Smooth muscle cell (in vitro differentiated cells): Measurements from ENCODE around the gene ACER2. TPM values are rescaled to one million over a fixed set of nuclear protein-coding genes. Genes with fewer than 3 reads are reported as not detected.

ENCODE experiments used
- DNase-seq: peaks from one replicate; lab custom pipeline; 2025; ENCODE audit not compliant: unreplicated experiment; lab: John Stamatoyannopoulos, UW
- H2AFZ ChIP-seq: fragments of 200-600 bp; sonication (generic); 2 replicates; pipeline ENCODE4 v1.6.0; 2016; ENCODE audit warnings: antibody characterized with exemption, low read depth, mild to moderate bottlenecking
- H3F3A ChIP-seq: fragments of 200-600 bp; sonication (generic); 2 replicates; pipeline ENCODE4 v1.6.0; 2017; ENCODE audit warnings: antibody characterized with exemption, low read depth
- H3K27ac ChIP-seq: fragments of 200-600 bp; sonication (generic); 2 replicates; pipeline ENCODE4 v1.5.1; 2016; ENCODE audit warnings: low read depth, mild to moderate bottlenecking
- H3K27me3 ChIP-seq: fragments of 200-600 bp; sonication (generic); 2 replicates; pipeline ENCODE4 v1.6.1; 2016; ENCODE audit warnings: low read depth, mild to moderate bottlenecking
- H3K36me3 ChIP-seq: fragments of 200-600 bp; sonication (generic); 2 replicates; pipeline ENCODE4 v1.5.1; 2016; ENCODE audit warnings: low read depth
- H3K4me1 ChIP-seq: fragments of 200-600 bp; sonication (generic); 2 replicates; pipeline ENCODE4 v1.5.1; 2016; ENCODE audit warnings: low read depth
- H3K4me2 ChIP-seq: fragments of 200-600 bp; sonication (generic); 2 replicates; pipeline ENCODE4 v1.6.0; 2016; ENCODE audit warnings: mild to moderate bottlenecking
- H3K4me3 ChIP-seq: fragments of 200-600 bp; sonication (generic); 2 replicates; pipeline ENCODE4 v1.5.1; 2016; ENCODE audit warnings: mild to moderate bottlenecking
- H3K79me2 ChIP-seq: fragments of 200-600 bp; sonication (generic); 2 replicates; pipeline ENCODE4 v1.6.0; 2016; ENCODE audit warnings: low read depth, mild to moderate bottlenecking
- H3K9ac ChIP-seq: fragments of 200-600 bp; sonication (generic); 2 replicates; pipeline ENCODE4 v1.6.0; 2016; ENCODE audit warnings: low read depth
- H3K9me3 ChIP-seq: fragments of 200-600 bp; sonication (generic); replicated peaks from 2 replicates; pipeline ENCODE4 v1.5.1; 2016; ENCODE audit warnings: low read depth
- H4K20me1 ChIP-seq: fragments of 200-600 bp; sonication (generic); 2 replicates; pipeline ENCODE4 v1.6.0; 2016; ENCODE audit warnings: low read depth
- WGBS: methylation state at CpG from one replicate; pipeline ENCODE4 v1.1.7; 2016; ENCODE audit warnings: low lambda C conversion rate; 5-methylcytosine and 5-hydroxymethylcytosine counted together
- polyA plus RNA-seq: library from polyadenylated mRNA; unstranded; fragments of >200 nt; fragmentation: Nextera tagmentation; extraction: Ambion mirVana; gene quantifications from 2 replicates; pipeline ENCODE4 v1.2.1, GENCODE V29; 2016
- total RNA-seq: library from RNA; depleted of rRNA; stranded (reverse); fragments of >200 nt; gene quantifications from 2 replicates; pipeline ENCODE4 v1.2.3, GENCODE V29; 2014
- TF ChIP-seq, protein P1 (sequence below): fragments of 200-600 bp; sonication (generic); IDR thresholded peaks from 2 replicates; pipeline ENCODE4 v1.5.1; 2017; ENCODE audit warnings: borderline replicate concordance, mild to moderate bottlenecking, antibody characterized with exemption; ENCODE audit not compliant: insufficient read depth, poor library complexity, severe bottlenecking

Gene ACER2
- total and polyA plus RNA-seq, 2 experiments from 2014 or later, result 0.49 to 4.2 TPM

DNA sequence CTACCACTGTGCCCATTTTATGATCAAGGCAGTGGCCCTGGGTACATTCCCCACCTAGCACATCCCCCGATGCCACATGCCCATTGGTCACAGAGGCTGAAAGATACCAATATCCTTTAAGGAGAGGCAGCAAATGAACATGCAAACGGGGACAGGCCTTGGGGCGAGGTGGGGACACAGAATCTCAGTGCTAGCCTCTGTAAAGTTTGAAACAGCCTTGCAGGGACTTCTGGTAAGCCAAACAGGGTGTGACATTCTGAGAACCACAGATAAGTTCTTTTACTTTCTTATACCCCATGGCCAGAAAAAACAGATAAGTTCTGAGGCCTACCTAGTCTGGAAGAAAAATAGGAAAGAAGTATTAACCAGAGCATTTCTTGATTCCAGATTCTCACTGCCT, 60.5 kb downstream of the ACER2 start:
- Histone ChIP-seq H3K9ac (no peak overlapping the region), H3K79me2 (no peaks in the 10 kb centered on the region)
- 96% methylated on average over 3 of the region's 3 CpGs for WGBS

DNA sequence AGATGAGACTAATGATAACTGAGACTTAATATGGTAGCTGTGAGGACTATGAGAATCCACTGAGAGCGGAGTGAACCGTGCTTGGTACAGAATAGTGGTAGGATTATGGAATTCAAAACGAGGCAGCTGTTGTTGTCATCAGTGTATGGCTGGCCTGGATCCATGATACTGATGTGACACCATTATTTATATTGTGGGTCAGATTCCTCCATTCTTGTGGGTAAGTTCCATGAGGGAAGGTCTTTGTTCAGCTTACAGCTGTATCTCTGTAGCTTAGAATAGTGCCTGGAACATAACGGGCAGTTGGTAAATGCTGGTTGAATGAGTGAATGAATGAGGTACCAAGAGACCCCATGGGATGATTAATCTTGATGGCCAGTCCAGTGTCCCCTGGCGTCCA, 61.8 kb downstream of the ACER2 start:
- Histone ChIP-seq H3K79me2 (no peaks in the 10 kb centered on the region), H3K4me3 (no peak overlapping the region), H3K27ac (no peak overlapping the region), H4K20me1 (no peaks in the 10 kb centered on the region), H3K27me3 (peaks cover 8% of the 10 kb centered on the region), H3K36me3 (no peaks in the 10 kb centered on the region), H3K4me1 (no peaks in the 10 kb centered on the region), H3K9ac (no peak overlapping the region), H3K4me2 (no peak overlapping the region), H2AFZ (no peak overlapping the region), H3K9me3 (no peaks in the 10 kb centered on the region), H3F3A (no peaks in the 10 kb centered on the region)
- TF ChIP-seq, protein P1, sequence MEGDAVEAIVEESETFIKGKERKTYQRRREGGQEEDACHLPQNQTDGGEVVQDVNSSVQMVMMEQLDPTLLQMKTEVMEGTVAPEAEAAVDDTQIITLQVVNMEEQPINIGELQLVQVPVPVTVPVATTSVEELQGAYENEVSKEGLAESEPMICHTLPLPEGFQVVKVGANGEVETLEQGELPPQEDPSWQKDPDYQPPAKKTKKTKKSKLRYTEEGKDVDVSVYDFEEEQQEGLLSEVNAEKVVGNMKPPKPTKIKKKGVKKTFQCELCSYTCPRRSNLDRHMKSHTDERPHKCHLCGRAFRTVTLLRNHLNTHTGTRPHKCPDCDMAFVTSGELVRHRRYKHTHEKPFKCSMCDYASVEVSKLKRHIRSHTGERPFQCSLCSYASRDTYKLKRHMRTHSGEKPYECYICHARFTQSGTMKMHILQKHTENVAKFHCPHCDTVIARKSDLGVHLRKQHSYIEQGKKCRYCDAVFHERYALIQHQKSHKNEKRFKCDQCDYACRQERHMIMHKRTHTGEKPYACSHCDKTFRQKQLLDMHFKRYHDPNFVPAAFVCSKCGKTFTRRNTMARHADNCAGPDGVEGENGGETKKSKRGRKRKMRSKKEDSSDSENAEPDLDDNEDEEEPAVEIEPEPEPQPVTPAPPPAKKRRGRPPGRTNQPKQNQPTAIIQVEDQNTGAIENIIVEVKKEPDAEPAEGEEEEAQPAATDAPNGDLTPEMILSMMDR, result no peak
- 64% methylated on average over 5 of the region's 5 CpGs for WGBS
- DNase-seq, result no peak

More for the DNA sequence above, 60.5 kb downstream of the ACER2 start:
- no peaks in the 10 kb centered on the region for H3K9me3 ChIP-seq
- no peak overlapping the region for H3K4me2 ChIP-seq
- no peak overlapping the region for H3K4me3 ChIP-seq
- H3K27ac ChIP-seq, result no peak overlapping the region
- TF ChIP-seq, protein P1, result no peak
- no peak for DNase-seq
- H3K36me3 ChIP-seq, result no peaks in the 10 kb centered on the region
- H3K4me1 ChIP-seq, result no peaks in the 10 kb centered on the region
- H3F3A ChIP-seq, result no peaks in the 10 kb centered on the region
- H2AFZ ChIP-seq, result no peak overlapping the region
- H3K27me3 ChIP-seq, result no peaks in the 10 kb centered on the region
- no peaks in the 10 kb centered on the region for H4K20me1 ChIP-seq

DNA sequence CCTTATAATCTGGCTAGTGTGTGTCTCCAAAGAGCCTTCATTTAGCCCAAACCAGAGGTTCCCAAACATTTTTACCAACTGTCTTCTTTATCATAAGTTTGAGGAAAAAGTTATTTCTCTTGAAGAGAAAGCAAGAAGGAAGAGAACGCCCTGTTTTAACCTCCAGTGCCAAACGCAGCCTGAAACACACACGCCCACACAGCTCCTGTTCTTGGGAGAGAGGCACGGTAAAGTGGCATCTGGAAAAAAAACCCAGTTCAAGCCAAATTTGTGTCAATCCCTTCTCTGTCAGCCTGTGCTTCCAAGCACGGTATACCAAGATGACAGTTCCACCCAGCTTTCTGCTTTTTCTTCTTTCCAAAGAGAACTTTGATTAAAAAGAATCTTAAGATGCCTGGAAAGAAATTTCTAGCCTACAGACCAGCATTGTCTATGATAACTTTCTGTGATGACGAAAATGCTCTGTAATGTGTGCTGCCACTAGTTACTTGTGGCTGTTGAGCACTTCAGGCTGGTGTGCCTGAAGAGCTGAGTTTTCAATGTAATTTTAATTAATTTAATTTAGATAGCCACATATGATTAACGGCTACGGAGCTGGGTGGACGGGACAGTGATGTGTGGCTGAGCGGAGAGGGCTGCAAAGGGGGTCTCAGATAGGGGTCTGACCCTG, 62.3 kb downstream of the ACER2 start:
- WGBS, result 68% methylated on average over 10 of the region's 10 CpGs
- no peak for DNase-seq
- TF ChIP-seq, protein P1, result no peak
- Histone ChIP-seq H3K4me2 (no peak overlapping the region), H3K9me3 (no peaks in the 10 kb centered on the region), H3F3A (no peaks in the 10 kb centered on the region), H3K79me2 (no peaks in the 10 kb centered on the region), H2AFZ (no peak overlapping the region), H3K36me3 (no peaks in the 10 kb centered on the region), H3K27me3 (peaks cover 8% of the 10 kb centered on the region), H3K4me1 (no peaks in the 10 kb centered on the region), H4K20me1 (no peaks in the 10 kb centered on the region), H3K9ac (no peak overlapping the region), H3K27ac (no peak overlapping the region), H3K4me3 (no peak overlapping the region)
